ENCODE results near the gene SOX1.

SOX1 gene

GRCh38 chr13:112074139-112074865, 7.4 kb downstream of the SOX1 start:
- H3K4me3 ChIP-seq (ENCODE audit: low read depth, low read length, poor library complexity, severe bottlenecking), result no peak overlapping the region
- no peak overlapping the region for H3K4me2 ChIP-seq (ENCODE audit: low read length)

GRCh38 chr13:112077729-112078128, 10.8 kb downstream of the SOX1 start:
- H3K27me3 ChIP-seq (ENCODE audit: insufficient read depth, low read length), result no peaks in the 10 kb centered on the region
- H4K20me1 ChIP-seq (ENCODE audit: insufficient read depth, low read length), result no peaks in the 10 kb centered on the region
- H3K9ac ChIP-seq (ENCODE audit: low read length), result no peak overlapping the region
- no peaks in the 10 kb centered on the region for H3F3A ChIP-seq (ENCODE audit: insufficient read depth, low read length)
- H3K9me3 ChIP-seq (ENCODE audit: low read length), result no peaks in the 10 kb centered on the region
- no peaks in the 10 kb centered on the region for H3K9me2 ChIP-seq (ENCODE audit: low read depth, low read length)
- H2AFZ ChIP-seq (ENCODE audit: low read length), result no peak overlapping the region
- no peak overlapping the region for H3K4me2 ChIP-seq (ENCODE audit: low read length)
- no peaks in the 10 kb centered on the region for H3K79me2 ChIP-seq (ENCODE audit: insufficient read depth, low read length)
- no peaks in the 10 kb centered on the region for H3K4me1 ChIP-seq (ENCODE audit: insufficient read depth, low read length, severe bottlenecking)
- H3K36me3 ChIP-seq (ENCODE audit: insufficient read depth, low read length), result no peaks in the 10 kb centered on the region
- no peak overlapping the region for H3K4me3 ChIP-seq (ENCODE audit: low read depth, low read length, poor library complexity, severe bottlenecking)
- no peak overlapping the region for H3K27ac ChIP-seq (ENCODE audit: low read depth, low read length, poor library complexity, severe bottlenecking)
- TF ChIP-seq EZH2 (IDR thresholded peaks at IDR 0.05; ENCODE audit: borderline replicate concordance, low read length) (no peak), CTCF (IDR thresholded peaks at IDR 0.05; ENCODE audit: low read length) (no peak)

More at GRCh38 chr13:112074139-112074865, 7.4 kb downstream of the SOX1 start:
- TF ChIP-seq EZH2 (IDR thresholded peaks at IDR 0.05; ENCODE audit: borderline replicate concordance, low read length) (no peak), CTCF (IDR thresholded peaks at IDR 0.05; ENCODE audit: low read length) (no peak)
- Histone ChIP-seq H4K20me1 (ENCODE audit: insufficient read depth, low read length) (no peaks in the 10 kb centered on the region), H3K27me3 (ENCODE audit: insufficient read depth, low read length) (no peaks in the 10 kb centered on the region), H3K4me1 (ENCODE audit: insufficient read depth, low read length, severe bottlenecking) (no peaks in the 10 kb centered on the region), H3F3A (ENCODE audit: insufficient read depth, low read length) (no peaks in the 10 kb centered on the region), H3K9me2 (ENCODE audit: low read depth, low read length) (no peaks in the 10 kb centered on the region), H3K9ac (ENCODE audit: low read length) (no peak overlapping the region), H3K79me2 (ENCODE audit: insufficient read depth, low read length) (no peaks in the 10 kb centered on the region), H3K27ac (ENCODE audit: low read depth, low read length, poor library complexity, severe bottlenecking) (no peak overlapping the region), H2AFZ (ENCODE audit: low read length) (no peak overlapping the region), H3K9me3 (ENCODE audit: low read length) (no peaks in the 10 kb centered on the region), H3K36me3 (ENCODE audit: insufficient read depth, low read length) (no peaks in the 10 kb centered on the region)

GRCh38 chr13:112078216-112078615, 11.3 kb downstream of the SOX1 start:
- Histone ChIP-seq H3K4me2 (ENCODE audit: low read length) (no peak overlapping the region), H3K79me2 (ENCODE audit: insufficient read depth, low read length) (no peaks in the 10 kb centered on the region), H3F3A (ENCODE audit: insufficient read depth, low read length) (no peaks in the 10 kb centered on the region), H3K36me3 (ENCODE audit: insufficient read depth, low read length) (no peaks in the 10 kb centered on the region), H3K27me3 (ENCODE audit: insufficient read depth, low read length) (no peaks in the 10 kb centered on the region), H3K9me3 (ENCODE audit: low read length) (no peaks in the 10 kb centered on the region), H4K20me1 (ENCODE audit: insufficient read depth, low read length) (no peaks in the 10 kb centered on the region), H3K9me2 (ENCODE audit: low read depth, low read length) (no peaks in the 10 kb centered on the region), H3K27ac (ENCODE audit: low read depth, low read length, poor library complexity, severe bottlenecking) (no peak overlapping the region), H3K4me1 (ENCODE audit: insufficient read depth, low read length, severe bottlenecking) (no peaks in the 10 kb centered on the region), H3K9ac (ENCODE audit: low read length) (no peak overlapping the region), H3K4me3 (ENCODE audit: low read depth, low read length, poor library complexity, severe bottlenecking) (no peak overlapping the region), H2AFZ (ENCODE audit: low read length) (no peak overlapping the region)
- TF ChIP-seq EZH2 (IDR thresholded peaks at IDR 0.05; ENCODE audit: borderline replicate concordance, low read length) (no peak), CTCF (IDR thresholded peaks at IDR 0.05; ENCODE audit: low read length) (no peak)
